Left kidney (tissue), 2 donors: Measurements from ENCODE around the gene SBF2. TPM values are rescaled to one million over a fixed set of nuclear protein-coding genes. Genes with fewer than 3 reads are reported as not detected.

ENCODE experiments used
- DNase-seq: peaks from one replicate; pipeline ENCODE4 v3.0.0-alpha.2; 2013
- polyA plus RNA-seq: library from polyadenylated mRNA; unstranded; fragments of 120-200 nt; gene quantifications from one replicate; pipeline ENCODE4 v1.2.1, GENCODE V29; 2013; ENCODE audit not compliant: insufficient read length

Gene SBF2
- polyA plus RNA-seq, 1 donor = 65.7 TPM

DNA sequence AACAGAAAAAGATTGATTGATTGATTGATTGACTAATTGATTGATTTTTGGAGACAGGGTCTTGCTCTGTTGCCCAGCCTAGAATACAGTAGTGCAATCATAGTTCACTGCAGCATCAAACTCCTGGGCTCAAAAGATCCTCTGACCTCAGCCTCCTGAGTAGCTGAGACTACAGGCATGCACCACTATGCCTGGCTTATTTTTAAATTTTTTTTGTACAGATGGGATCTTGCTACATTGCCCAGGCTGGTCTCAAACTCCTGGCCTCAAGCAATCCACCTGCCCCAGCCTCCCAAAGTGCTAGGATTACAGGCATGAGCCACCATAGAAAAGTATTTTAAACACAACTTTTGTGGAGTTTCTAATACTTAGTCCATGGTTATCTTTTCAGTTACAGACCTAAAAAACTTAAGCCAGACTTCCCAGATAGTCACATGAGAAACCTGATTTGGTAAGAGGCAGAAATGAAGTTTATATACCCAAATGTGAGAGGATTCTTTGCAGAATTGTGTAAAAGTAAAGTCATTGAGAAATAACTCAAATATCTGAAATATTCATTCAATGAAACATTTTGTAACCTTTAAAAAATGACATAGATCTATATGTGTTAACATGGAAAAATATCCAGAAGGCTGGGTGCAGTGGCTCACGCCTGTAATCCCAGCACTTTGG, 443.7 kb downstream of the SBF2 start:
- DNase-seq = no peak

DNA sequence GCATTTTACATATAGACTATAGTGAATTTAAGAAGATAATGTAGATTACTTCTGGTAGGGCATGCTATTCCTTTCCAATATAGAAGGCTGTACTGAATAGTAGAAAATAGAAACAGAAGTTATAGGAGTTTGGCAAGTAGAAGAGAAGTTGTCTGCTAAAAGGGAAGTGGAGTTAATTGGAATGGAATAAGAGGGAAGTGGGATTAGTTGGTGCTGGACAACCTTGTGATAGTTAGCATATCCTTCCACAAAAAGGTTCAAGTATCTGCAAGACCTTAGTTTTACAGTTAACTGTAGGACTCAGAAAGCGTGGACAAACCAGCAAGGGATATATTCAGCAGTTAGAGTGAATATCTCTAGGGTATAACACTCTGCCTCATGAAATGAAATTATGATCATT, 444.6 kb downstream of the SBF2 start:
- DNase-seq = no peak

DNA sequence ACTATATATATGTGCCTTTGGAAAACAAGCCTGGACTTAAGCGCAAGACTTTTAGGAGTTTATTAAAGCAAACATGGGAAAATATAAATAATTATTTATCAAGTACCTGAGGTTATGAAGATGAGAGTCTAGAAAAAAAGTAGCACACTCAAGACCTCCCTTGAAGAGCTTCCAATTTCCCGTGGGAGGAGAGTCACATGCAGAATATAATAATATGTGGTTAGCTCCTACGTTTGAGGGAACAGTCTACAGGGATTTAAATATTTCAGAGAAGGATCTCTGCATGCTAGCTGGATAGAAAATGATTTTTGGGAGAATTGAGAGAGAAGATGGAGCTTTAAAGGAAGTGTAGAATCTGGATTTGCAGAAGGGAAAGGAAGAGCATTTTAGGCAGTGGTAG, 446.4 kb downstream of the SBF2 start:
- DNase-seq = no peak

DNA sequence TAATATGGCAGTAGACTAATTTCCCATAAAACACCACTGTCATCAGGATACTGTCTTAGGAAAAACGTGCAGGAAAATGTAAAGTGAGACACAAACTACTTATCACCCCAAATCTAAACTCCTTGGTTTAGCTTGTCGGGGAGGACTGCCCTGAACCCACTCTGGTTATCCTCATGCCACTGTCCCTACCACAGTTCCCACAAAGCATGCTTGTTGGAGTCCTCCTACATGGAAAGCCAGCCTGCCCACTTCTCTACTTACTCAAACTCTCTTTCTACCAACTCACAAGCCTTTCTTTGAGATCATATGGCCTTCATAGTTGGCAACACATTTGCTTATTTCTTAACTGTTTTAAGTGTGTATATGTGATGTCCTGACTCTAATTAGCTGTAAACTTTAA, 451.1 kb downstream of the SBF2 start:
- DNase-seq = no peak

DNA sequence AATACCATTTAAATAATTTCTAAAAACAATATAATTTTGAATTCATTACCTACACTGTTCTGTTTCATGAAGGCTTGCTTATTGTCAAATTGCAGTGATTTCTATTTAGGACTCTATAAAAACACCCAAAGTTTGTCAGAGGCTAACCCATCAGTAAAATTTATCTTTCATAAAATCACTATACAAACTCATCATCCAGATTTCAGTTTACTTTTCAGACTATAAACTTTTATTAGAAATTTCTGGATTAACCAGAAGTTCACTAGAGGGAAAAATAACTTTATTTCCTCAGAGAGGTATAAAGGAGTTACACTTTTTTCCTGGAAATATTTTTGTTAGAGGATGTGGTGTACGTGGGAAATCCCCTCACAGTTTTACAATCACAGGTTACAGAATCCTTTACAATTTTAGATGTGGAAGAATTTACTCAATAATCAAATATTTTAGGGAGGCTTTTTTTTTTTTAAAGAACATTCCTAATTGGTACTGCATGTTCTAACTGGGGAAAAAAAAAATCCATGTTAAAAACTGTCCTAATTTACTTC, 453.5 kb downstream of the SBF2 start:
- no peak for DNase-seq

DNA sequence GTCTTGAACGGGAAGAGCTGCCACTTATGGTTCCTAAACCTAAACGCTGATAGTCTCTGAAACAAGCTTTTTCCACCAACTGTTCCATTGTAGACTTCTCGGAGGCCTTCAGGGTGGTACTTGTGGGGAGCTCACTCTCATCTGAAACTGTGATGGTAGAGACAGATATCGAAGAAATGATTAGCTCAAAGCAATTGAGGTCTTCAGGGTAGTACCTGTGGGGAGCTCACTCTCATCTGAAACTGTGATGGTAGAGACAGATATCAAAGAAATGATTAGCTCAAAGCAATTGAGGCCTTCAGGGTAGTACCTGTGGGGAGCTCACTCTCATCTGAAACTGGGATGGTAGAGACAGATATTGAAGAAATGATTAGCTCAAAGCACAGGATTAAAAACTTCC, 454.5 kb downstream of the SBF2 start:
- no peak for DNase-seq

DNA sequence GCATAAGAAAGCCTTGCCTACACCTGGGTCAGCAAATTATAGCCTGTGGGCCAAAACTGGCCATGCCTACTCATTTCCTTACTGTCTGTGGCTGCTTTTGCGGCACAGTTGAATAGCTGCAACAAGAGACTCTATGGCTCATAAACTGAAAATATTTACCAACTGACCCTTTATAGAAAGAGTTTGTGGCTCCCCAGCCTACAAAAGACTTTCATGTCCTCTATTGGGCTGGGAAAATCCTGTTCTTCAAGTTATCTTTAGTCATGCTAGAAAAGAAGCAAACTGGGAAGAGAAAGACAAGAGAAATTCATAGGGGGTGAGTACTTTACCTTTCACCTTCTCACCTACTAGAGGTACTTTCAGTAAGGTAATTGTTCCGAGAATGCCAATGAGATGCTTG, 455.1 kb downstream of the SBF2 start:
- DNase-seq = no peak

DNA sequence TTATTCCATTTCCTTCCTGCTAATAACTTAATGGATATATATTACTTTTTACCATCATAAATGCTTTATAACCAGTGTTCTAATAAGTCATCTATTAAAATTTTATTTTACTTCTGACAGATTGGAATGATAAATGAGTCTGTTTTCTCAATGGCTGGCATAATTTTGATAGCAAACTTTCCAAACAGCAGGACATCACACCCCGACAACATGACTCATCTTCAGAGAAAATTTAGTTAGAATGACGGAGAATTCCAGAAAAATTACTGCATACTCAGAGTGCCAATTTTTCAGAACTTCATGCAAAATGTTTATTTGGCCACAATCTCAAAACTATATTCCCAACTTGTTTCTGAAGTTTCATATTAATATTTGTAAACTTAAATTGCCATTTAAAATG, 455.8 kb downstream of the SBF2 start:
- no peak for DNase-seq

DNA sequence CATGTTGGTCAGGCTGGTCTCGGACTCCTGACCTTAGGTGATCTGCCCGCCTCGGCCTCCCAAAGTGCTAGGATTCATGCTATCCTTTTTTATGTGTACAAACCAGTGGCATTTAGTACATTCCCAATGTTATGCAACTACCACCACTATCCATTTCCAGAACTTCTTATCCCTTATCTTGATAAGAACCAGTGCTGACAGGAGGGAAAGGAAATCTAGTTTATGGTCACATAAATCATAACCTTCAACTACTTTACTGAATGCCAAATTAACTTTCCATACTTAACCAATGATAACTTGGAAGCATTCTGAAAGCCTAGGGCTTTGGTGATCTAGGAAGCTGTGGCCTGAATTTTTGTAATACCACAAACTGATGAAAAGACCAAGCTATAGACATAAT, 459.7 kb downstream of the SBF2 start:
- no peak for DNase-seq

DNA sequence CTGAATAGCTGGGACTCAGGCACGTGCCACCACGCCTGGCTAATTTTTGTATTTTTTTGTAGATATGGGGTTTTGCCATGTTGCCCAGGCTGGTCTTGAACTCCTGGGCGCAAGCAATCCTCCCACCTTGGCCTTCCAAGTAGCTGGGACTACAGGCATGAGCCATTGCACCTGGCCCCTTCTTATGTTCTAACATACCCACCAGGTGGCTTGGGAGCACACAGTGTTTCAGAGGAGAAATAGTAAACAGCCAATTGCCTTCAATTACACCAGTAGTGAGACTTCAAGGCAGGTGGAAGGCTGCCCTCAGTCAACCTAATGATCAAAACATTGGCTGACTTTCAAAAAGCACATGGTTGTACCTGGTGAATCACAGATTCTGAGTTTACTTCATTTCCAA, 462.9 kb downstream of the SBF2 start:
- no peak for DNase-seq

DNA sequence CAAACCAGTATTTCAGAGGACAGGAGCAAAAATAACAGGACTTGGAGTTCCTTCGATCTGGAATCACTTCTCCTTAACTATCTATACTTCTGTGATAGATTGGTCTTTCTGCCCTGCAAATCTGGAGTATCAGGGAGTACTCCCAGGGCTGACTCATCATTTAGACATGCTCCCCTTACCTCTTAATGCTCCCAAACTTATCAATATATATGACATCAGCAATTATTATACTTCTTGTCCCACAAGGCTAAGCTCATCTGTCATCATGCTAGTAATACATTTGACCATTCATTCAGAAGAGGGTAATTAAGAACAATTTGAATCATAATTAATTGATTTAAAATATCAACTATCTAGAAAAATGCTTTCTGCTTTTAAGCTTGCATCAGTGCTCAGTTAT, 466.3 kb downstream of the SBF2 start:
- no peak for DNase-seq

DNA sequence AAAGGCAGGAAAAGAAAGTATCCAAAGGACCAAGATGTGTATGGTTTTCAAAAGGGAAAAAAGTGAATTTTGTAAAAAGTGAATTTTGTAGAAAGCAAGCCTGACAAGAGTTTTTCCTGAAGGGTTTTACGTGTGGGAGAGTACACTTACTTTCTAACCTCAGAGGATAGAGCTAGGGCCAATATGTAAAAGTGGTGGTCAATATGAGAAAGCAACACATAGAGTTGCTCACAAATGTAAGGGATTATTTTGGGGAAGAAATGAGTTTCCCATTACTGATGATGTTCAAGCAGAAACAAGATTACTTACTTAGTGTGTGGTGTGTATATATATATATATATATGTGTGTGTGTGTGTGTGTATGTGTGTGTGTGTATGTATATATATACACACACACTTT, 467.6 kb downstream of the SBF2 start:
- no peak for DNase-seq

DNA sequence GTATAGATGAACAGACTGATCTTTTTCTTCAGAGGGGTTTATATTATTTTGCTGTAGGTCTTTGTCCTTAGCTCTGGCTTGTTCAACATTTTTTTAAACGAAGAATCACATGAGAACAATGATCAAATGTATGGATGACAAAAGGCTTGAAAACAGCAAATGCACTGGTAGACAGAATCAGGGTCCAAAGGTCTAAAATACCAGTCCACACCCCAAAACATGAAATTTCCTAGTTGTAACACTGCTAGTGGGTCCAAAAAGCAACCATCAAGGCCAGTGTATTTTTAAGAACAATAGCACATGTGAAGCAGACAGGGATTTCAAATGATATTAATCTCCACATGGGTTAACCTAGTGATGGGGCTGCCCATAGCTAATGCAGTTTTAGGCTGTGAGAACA, 468.1 kb downstream of the SBF2 start:
- DNase-seq = no peak

DNA sequence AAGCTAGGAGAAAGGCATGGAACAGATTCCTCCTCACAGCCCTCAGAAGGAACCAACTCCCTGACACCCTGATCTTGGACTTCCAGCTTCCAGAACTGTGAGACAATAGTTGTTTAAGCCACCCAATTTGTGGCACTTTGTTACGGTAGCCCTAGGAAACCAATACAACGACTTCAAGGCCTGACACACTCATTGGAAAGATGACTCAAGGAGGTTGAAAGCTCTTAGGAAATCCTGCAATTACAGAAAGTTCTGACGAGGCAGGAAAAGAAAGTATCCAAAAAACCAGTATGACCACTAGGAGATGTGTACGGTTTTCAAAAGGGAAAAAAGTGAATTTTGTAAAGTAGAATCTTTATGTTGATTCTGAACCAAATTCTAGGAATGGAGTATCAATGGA, 468.7 kb downstream of the SBF2 start:
- no peak for DNase-seq

DNA sequence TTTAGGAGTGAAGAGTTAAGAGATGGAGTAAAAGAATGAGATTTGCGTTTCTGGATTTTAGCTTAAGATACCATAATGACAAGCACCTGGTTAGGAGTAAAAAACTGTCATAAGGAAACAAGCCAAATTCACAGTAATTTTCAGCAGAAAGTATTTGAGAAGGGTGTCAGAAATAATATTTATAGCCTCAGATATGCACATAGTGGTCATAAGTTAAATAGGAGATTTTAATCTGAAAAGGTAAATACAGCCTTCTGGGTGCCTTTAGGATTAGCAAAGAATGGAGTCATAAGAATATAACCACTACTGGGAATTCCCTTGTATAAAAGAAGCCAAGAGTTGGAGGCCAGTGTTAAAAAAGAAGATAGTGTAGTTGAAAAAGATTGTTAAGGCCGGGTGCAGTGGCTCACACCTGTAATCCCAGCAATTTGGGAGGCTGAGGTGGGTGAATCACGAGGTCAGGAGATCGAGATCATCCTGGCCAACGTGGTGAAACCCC, 470.1 kb downstream of the SBF2 start:
- no peak for DNase-seq

DNA sequence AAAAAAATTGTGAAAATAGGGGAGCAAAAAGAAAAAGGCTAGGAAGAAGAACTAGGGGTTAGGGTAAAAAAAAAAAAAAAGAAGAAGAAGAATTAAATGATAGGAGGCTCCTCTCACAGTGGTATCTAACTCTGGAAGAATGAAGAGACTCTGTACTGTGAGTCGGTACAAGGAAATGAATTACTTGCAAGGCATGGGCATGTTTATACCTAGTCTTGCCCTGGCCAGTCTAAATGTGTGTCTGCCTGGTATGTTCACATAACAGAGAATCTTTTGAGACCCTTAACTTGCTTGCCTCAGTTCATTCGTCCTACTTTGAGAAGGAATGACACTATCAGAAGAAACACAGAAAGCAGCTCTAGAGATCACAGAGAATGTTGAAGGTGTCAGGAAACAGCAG, 470.6 kb downstream of the SBF2 start:
- DNase-seq = no peak

DNA sequence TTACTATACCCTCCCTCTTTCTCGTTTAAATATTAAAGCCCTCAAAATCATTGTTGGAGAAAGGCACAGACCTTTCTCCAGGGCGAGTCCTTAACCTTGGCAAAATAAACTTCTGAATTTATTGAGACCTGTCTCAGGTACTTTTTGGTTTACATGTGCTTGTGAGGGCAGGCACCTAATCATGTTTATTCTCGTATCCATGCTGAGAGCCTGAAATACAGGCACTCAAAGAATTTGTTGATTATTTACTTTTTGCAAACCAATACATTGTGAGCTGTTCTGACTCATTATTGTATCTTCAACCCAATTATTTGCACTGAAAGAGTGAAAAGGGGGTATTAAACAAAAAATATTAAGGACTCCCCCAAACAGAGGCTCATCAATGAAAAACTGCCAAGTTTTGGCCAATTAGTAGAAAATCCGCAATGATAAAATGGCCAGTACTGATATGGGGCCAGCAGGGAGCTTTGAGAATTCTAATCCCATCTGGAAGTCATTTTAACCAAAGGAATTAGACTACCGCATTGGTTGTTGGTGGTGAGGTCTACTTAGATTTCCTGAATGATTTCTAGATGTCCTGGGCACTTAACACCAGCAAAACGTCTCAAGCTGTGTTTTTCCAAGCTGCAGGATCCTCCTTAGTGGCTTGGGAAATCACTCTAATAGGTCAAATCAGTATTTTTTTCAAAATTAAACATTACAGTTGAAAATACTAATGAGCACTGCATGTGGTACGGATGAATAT, 472.8 kb downstream of the SBF2 start:
- DNase-seq = no peak

DNA sequence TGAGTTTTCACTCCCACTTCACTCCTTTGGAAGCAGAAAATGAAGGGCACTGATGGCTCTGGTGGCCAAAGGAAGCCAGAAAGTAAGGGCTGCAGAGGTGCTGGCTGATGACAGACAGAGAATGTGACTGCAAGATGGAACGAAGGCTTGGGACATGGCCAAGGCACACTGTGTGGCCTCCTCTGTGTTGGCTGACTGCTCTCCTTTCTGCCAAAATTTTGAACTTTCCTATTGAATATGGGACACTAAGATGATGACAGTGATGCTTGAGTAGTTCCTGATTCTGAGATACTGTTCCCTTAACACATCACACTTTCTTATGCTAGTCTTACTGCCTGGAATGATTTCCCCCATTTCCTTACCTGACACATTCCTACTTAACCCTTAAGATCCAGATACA, 473.8 kb downstream of the SBF2 start:
- no peak for DNase-seq

DNA sequence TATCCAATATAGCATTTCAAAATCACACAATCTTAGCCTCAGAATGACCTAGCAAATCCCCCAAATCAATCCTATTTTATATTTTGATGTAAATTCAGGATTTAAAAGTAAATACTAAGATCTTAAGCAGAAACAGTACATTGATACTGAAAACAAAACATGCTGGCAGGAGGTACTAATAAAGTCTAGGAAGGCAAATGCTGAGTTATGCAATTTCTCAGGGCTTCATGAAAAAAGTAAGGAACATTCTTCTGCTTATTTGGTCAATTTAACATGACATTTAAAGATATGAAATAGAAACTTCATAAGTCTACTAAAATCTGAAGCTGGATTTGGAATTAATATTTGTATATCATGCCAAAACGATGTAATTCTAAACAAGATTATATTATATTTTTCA, 476.8 kb downstream of the SBF2 start:
- DNase-seq = no peak

DNA sequence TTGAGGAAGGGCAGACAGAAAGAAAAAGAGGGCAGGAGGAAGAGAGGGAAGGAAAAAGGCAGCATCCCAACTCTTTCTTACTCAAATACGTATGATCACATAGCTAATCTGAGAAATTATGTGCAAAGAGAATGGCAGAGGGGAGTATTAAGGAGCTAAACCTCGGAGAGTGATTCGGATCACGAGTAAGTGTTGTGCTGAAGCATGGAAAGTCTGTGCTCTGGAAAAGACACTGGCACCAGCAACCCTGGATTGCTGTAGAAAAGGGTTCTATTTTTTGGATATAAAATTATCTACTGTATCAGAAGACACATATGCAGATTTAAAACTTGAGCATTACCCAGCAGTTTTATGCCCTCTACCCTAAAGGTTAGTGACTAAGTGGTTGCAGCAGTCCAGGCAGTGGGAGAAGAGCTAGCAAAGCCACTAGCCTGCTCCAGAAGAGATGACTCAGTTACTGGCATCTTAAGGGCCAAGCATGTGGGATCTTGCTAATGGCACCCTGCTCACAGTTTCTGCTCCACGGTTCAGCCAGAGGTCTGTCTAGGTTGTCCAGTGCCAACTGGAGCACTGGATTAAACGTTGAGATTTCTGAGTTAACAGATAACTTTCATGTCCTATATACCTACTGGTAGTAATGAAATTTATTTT, 478.4 kb downstream of the SBF2 start:
- no peak for DNase-seq

DNA sequence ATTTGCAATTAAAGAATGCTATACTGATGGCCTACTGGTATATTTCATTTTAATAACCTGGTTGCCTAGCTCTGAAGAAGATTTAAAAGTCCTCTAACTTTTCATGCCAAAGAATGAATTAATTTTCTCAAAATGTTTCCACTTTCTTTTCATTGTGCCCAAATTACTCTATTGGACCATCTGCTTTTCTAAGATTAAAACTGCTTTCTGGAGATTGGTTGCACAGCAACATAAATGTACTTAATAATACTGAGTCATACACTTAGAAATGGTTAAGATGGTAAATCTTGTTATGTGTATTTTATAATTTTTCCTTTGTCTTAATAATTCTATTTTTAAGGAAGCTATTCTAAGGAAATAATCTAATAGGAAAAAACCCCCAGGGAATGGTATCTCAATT, 479.9 kb downstream of the SBF2 start:
- no peak for DNase-seq

DNA sequence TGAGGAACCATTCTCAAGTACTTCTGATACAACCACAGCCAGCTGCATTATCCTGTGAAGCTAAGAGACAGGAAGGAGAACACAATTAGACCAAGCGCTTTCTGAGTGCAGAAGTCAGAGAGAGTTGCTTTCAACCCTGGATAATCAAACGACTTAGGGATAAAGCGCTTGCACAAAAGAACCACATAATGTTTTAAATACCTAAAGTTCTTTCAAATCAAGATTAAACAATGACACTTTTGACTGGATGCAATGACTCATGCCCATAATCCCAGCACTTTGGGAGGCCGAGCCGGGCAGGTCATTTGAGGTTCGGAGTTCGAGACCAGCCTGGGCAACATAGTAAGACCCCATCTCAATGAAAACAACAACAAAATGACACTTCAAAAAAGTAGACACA, 485.1 kb downstream of the SBF2 start:
- DNase-seq = no peak
